NCI-H526 (cell line): ENCODE data around the gene TMCC2.

Source experiments
- DNase-seq, 2 experiments: peaks; one replicate each; lab custom pipeline; 2025; lab: John Stamatoyannopoulos, UW

TMCC2 gene

GRCh38 chr1:205304046-205304694 lies 76.4 kb downstream of the TMCC2 start:
- no peak for DNase-seq

GRCh38 chr1:205304695-205305070 lies 76.9 kb downstream of the TMCC2 start:
- DNase-seq, result no peak

GRCh38 chr1:205306929-205307566 lies 79.3 kb downstream of the TMCC2 start:
- no peak for DNase-seq

- DNase-seq, result no peak
Observed at GRCh38 chr1:205309741-205310140, 82.0 kb downstream of the TMCC2 start.

- DNase-seq, result no peak
Observed at GRCh38 chr1:205310976-205311704, 83.4 kb downstream of the TMCC2 start.

- no peak for DNase-seq
Observed at GRCh38 chr1:205312866-205313562, 85.3 kb downstream of the TMCC2 start.

GRCh38 chr1:205313563-205314308 lies 86.0 kb downstream of the TMCC2 start:
- DNase-seq, result no peak

GRCh38 chr1:205315008-205315618 lies 87.4 kb downstream of the TMCC2 start:
- no peak for DNase-seq

GRCh38 chr1:205316161-205316566 lies 88.4 kb downstream of the TMCC2 start:
- DNase-seq, result no peak

- peak; percentile 18 to 59 for DNase-seq
Observed at GRCh38 chr1:205317311-205317917, 89.7 kb downstream of the TMCC2 start.

GRCh38 chr1:205318231-205318991 lies 90.7 kb downstream of the TMCC2 start:
- DNase-seq, result peak; percentile 55 to 83

- DNase-seq, result no peak
Observed at GRCh38 chr1:205319081-205320018, 91.6 kb downstream of the TMCC2 start.

- DNase-seq, result peak; percentile 61 to 89
Observed at GRCh38 chr1:205321162-205321958, 93.6 kb downstream of the TMCC2 start, which contains the start of gene NUAK2. Gene NUAK2, minus strand, starts transcription at chr1:205321745. Its CDS starts 117 bp downstream, at chr1:205321628.

- no peak for DNase-seq
Observed at GRCh38 chr1:205321959-205322283, 94.2 kb downstream of the TMCC2 start.
